ENCODE results near the gene MRPS34. TPM values are rescaled to one million over a fixed set of nuclear protein-coding genes. Genes with fewer than 3 reads are reported as not detected.

Gene MRPS34
- total RNA-seq, 3 donors from 2014 or later: 89.1 to 107 (median 91.0) TPM

DNA sequence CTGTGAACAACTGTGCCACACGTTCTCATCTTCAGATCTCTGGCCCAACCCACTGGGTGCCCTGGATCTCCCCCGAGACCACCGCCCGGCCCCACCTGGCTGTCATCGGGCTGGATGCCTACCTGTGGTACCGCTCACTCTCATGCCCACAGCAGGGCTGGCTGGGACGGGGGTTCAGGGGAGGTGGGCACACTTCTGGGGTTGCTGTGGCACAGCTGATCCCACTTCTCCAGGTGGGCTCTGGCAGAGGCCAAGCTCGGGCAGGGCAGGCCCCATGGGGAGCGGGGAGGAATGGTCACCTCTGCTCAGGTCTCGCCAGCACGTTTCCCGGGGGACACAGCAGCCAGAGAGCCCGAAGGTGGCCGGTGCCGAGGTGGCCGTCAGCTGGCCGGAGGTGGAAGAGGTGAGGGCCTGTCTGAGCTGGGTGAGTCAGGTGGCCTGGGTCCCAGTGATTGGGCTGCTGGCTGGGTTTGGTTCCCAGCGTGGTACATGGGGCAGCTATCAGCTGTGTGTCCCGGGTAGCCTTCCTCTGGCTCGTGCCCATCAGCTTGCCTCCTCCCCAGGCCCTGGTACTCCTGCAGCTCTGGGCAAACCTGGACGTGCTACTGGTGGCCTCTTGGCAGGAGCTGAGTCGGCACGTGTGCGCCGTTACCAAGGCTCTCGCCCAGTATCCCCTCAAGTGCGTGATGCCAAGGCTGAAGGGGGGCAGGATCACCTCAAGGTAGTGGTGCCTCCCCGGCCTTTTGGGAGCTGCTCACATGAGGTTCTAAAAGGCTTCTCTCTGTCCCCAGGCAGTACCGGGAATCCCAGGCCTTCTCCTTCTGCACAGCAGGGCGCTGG lies 2.3 kb upstream of the MRPS34 start:
- Histone ChIP-seq H3K36me3 (ENCODE audit: low read depth) (peaks cover 5% of the 10 kb centered on the region), H3K4me1 (ENCODE audit: low read depth) (peaks cover 23% of the 10 kb centered on the region), H3K4me3 (no peak overlapping the region), H3K9me3 (no peaks in the 10 kb centered on the region)
- DNase-seq (no peak), ATAC-seq (no peak)
- TF ChIP-seq, protein P1, sequence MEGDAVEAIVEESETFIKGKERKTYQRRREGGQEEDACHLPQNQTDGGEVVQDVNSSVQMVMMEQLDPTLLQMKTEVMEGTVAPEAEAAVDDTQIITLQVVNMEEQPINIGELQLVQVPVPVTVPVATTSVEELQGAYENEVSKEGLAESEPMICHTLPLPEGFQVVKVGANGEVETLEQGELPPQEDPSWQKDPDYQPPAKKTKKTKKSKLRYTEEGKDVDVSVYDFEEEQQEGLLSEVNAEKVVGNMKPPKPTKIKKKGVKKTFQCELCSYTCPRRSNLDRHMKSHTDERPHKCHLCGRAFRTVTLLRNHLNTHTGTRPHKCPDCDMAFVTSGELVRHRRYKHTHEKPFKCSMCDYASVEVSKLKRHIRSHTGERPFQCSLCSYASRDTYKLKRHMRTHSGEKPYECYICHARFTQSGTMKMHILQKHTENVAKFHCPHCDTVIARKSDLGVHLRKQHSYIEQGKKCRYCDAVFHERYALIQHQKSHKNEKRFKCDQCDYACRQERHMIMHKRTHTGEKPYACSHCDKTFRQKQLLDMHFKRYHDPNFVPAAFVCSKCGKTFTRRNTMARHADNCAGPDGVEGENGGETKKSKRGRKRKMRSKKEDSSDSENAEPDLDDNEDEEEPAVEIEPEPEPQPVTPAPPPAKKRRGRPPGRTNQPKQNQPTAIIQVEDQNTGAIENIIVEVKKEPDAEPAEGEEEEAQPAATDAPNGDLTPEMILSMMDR (IDR thresholded peaks at IDR 0.05): no peak
- intact Hi-C loops (cut with DNase I, micrococcal nuclease): no loop called here

DNA sequence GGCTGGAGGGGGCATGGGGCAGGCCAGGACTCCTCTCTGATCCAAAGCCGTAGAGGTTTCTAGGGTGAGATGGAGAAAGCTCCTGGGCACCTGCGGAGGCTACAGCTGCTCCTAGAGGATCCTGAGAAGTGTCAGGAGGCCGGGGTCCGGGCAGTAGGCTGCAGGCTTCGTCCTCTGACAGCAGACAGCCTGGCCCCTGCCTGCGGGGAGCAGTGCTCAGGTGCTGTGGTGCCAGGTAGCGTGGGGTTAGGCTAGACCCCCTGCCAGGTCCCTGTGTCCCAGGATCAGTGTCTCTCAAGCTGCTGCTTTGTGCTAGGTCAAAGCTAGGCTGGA lies 1.5 kb upstream of the MRPS34 start:
- Histone ChIP-seq H3K4me3 (no peak overlapping the region), H3K9me3 (no peaks in the 10 kb centered on the region), H3K36me3 (ENCODE audit: low read depth) (peaks cover 5% of the 10 kb centered on the region), H3K4me1 (ENCODE audit: low read depth) (peaks cover 30% of the 10 kb centered on the region)
- DNase-seq: no peak
- no peak for ATAC-seq
- intact Hi-C loops (cut with DNase I, micrococcal nuclease): no loop called here
- TF ChIP-seq, protein P1 (IDR thresholded peaks at IDR 0.05): no peak

DNA sequence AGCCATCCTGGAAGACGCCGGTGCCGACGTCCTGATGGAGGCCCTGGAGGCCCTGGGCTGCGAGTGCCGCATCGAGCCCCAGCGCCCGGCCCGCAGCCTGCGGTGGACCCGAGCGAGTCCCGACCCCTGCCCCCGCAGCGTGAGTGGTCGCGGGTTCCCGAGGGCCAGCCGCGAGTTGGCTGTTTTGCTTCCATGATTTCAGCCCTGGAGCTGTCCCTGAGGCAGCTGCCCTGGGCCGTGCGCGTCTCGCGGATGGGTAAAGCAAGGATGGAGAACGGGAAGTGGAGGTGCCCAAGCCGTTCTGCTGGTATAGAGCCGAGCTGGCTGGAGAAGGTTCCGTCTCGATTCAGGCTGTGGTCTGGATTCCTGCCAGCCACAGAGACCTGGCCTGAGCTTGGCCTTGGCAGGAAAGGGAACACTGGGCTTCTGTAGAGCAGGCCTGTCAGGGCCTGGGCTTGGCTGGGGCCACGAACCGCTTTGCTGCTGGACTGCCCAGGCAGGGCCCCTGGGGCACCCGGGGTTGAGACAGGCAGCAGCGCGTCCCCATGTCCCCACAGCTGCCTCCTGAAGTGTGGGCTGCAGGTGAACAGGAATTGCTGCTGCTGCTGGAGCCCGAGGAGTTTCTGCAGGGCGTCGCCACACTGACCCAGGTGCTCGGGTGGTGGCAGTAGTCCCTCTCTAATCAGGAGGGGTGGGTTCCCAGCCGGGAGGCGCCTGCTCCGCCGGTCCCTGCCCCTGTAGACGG lies 941 bp upstream of the MRPS34 start:
- H3K4me3 ChIP-seq: peak overlapping the region; percentile 89
- intact Hi-C loops (cut with DNase I, micrococcal nuclease): no loop called here
- DNase-seq (no peak), ATAC-seq (peak; percentile 4)
- H3K4me1 ChIP-seq (ENCODE audit: low read depth): peaks cover 31% of the 10 kb centered on the region
- H3K9me3 ChIP-seq: no peaks in the 10 kb centered on the region
- H3K36me3 ChIP-seq (ENCODE audit: low read depth): peaks cover 5% of the 10 kb centered on the region
- TF ChIP-seq, protein P1 (IDR thresholded peaks at IDR 0.05): no peak

DNA sequence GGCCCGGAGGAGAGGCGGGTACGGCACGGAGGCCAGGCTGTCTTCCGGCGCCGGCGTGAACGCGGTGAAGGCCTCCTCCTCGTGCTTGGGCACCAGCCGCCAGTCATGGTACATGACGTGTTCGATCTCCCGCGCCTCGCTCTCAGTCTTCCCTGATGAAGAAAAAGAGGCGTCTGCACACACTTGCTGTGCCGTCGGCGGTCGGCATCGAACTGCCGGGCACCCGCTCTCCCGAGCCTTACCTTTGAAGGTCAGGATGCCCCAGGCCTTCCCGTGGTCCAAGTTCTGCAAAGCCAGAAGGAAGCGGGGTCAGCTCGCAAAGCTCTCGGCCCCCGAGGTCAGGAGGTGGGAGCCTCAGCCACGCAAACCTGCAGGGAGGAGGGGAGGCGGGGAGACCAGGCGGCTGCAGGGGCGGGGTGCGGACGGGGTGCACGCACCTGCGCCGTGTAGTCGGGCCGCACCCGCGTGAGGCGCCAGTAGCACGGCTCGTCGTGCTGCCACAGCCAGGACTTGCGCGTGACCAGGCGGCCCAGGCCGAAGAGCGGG lies 499 bp downstream of the MRPS34 start, which contains the start of gene EME2:
Gene EME2, plus strand, starts transcription at position 449 of the 546 bp plus-strand sequence. CDS start 418 bp downstream, outside the sequence.
- intact Hi-C loops (cut with DNase I, micrococcal nuclease): no loop called here
- Histone ChIP-seq H3K9me3 (no peaks in the 10 kb centered on the region), H3K4me1 (ENCODE audit: low read depth) (peaks cover 31% of the 10 kb centered on the region), H3K36me3 (ENCODE audit: low read depth) (peaks cover 2% of the 10 kb centered on the region), H3K4me3 (peak within 1 kb of the TSS; percentile 89)
- peak in 2 of 3 donors; percentile 59 to 77 for DNase-seq
- ATAC-seq: peak; percentile 27
- TF ChIP-seq, protein P1 (IDR thresholded peaks at IDR 0.05): no peak

DNA sequence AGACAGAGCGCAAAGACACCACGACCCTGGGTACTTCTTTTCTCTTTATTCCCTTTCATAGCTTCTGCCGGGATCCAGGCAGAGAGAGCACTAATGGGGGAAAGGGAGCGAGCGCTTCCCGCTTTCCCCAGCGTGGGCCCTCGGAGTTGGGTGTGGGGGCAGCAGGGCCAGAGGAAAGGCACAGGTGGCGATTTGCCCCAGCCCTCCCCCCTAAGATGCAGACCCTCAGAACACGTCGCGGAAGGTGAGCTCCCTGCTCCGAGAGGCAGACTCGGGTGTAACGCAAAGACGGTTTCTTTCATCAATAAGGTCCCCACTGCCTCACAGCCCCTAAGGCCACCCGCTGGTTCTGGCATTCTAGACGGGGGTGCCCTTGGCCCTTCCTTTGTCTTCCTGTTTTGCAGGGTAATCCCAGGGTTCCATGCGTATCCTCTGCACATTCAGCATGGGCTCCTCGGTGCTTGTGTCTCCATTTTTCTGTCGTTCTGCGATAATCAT lies 1.0 kb downstream of the MRPS34 start:
- intact Hi-C loops (cut with DNase I, micrococcal nuclease): no loop called here
- ATAC-seq (no peak), DNase-seq (peak in 1 of 3 donors; percentile 49)
- no peaks in the 10 kb centered on the region for H3K36me3 ChIP-seq (ENCODE audit: low read depth)
- TF ChIP-seq, protein P1 (IDR thresholded peaks at IDR 0.05): no peak
- peaks cover 31% of the 10 kb centered on the region for H3K4me1 ChIP-seq (ENCODE audit: low read depth)
- H3K9me3 ChIP-seq: no peaks in the 10 kb centered on the region
- H3K4me3 ChIP-seq: peak overlapping the region; percentile 89
